IPS DF 4.7 (cell line): ENCODE results near the gene SLC4A5.
"Not testable (repeated sequence)": the region's sequence is repeated elsewhere in the genome, so short reads cannot be mapped to it uniquely, and the experiment has no call there.

Experiments used
- DNase-seq: peaks from one replicate; pipeline ENCODE4 v3.0.0-alpha.2; 2013; ENCODE audit warnings: low spot score; ENCODE audit errors: extremely low read depth

Gene SLC4A5

DNA sequence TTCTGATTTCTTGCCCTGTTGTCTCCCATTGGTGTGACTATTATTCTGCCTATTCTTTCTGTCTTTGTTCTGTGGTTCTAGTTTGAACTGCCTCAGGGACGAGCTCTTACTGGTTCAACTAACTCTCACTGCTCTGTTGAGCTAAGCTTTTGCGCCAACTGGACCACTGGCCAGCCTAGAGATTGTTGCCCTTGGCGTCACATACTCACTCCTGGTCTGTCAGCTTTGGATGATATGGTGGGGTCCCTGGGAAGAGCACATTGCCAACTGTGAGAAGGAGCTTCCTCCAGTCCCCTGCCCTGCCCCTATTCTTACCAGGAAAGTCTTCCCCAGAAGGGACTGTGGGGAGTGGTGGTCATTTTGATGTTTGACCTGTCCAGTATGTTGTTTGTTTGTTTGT lies 138.8 kb downstream of the SLC4A5 start:
- no peak for DNase-seq

DNA sequence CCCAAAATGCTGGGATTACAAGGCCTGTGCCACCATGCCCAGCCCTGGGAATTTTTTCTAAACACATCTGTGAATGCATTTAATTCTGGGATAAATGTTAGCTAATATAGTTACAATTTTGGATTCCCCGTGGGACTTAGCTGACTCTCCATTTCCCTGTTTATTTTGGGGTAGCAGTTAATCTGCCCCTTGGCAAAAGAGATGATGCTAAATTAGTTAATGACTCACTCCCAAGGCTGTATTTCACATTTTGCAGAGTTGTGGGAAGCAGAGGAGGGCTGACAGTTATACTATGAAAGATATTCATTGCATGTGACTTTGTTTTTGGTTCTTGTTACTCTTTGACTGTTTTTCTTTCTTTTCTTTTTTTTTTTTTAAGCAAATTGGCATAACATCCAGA lies 141.6 kb downstream of the SLC4A5 start:
- DNase-seq, result no peak

GRCh38 chr2:74201196-74201595 lies 142.0 kb downstream of the SLC4A5 start:
- no peak for DNase-seq

- no peak for DNase-seq
Observed at GRCh38 chr2:74199871-74200305, 143.3 kb downstream of the SLC4A5 start.

DNA sequence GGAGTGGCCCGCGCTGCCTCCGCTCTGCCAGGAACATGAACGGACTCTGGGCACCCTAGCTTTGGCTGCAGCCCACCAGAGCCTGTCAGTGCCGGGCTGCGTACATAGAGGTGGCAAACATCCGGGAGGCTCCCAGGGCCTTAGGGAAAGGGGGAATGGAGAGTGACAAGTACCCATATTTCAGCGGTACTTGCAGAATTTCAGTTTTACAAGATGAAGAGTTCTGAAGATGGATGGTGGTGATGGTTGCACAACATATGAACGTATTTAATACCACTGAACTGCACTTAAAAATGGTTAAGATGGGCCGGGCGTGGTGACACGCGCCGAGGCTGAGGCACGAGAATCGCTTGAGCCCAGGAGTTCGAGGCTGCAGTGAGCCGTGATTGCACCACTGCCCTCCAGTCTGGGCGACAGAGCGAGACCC lies 143.9 kb downstream of the SLC4A5 start:
- no peak for DNase-seq

GRCh38 chr2:74198461-74199274 lies 144.5 kb downstream of the SLC4A5 start, which contains the start of gene MTHFD2:
MTHFD2 (plus strand) TSS chr2:74198615; CDS start chr2:74198642, 27 bp downstream.
- no peak for DNase-seq

DNA sequence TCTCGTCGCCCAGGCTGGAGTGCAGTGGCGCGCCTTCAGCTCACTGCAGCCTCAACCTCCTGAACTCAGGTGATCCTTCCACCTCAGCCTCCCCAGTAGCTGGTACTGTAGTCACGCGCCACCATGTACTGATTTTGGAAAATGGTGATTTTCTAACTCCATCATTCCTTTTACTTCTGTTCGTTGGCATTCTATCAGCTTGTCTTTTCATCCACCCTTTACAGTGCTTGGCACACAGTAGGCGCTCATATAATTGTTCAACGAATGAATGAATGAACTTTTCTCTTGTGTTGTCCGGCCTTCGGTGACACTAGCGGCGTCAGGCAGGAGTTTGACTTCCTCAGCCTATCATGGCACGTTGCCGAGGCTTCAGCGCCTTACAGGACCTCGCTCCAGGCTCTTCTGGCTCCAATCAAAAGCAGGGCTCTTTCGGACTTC lies 145.2 kb downstream of the SLC4A5 start:
- DNase-seq, result peak; percentile 96

GRCh38 chr2:74197049-74197448 lies 146.2 kb downstream of the SLC4A5 start:
- DNase-seq, result no peak

DNA sequence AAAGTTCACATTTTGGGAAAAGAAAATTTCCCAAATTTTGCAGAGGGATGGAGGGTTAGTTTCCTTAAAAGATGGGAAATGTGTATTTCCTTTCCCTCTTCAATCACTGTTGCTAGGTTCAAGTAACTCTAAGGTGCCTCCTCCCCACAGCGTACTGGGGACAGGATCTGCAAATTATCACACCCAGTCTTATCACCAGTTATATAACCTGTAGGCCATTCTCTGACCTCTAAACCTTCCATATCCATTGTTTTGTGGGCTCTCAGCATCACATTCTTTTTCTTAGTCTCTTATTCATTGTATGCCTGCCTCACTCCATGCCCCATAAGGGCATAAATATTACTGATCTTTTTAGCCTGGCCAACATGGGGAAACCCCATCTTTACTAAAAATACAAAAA lies 148.4 kb downstream of the SLC4A5 start:
- no peak for DNase-seq

DNA sequence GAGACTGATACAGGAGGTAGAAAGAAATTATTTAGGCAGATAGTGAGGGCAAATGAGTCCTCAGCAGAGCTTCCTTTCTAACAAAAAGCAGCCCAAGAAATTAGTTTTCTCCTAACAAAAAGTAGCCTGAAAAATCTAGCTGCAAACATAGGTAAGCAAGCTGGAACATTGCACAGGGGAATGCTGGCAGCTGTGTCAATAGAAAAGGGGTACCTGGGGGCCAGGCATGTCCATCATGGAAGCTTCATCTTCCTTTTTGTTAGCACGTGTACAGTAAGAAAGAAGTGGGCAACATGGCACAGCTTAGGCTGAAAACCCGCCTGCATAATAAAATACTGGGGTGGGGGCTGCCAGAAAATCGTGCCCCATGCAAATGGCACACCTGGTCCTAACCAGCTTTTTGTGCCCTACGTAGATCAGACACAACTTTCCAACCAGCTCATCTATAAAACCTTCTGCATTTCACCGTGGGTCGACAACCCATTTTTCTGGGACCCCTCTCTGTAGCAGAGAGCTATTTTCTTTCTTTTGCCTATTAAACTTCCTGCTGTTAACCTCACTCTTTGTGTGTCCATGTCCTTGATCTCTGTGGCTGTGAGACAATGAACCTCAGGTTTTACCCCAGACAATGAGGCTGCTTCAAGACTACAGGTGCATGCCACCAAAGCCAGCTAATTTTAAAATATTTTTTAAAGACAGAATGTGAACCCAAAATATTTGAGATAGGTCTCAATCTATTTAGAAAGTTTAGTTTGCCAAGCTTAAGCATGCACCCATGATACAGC lies 151.4 kb downstream of the SLC4A5 start:
- no peak for DNase-seq

DNA sequence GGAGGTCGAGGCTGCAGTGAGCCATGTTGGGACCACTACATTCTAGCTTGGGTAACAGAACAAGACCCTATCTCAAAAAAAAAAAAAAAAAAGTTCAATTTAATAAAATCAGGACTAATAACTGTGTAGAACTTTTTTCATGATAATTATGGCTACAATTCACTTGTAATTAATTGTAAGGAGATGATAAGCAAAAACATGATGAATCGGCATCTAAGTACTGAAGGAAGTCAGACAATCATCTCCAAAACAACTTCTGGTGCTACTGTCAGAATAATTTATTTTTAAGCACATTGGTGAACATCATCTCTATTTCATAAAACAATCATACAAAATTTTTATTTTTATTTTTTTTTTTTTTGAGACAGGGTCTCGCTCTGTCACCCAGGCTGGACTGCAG lies 154.5 kb downstream of the SLC4A5 start:
- DNase-seq, result no peak

DNA sequence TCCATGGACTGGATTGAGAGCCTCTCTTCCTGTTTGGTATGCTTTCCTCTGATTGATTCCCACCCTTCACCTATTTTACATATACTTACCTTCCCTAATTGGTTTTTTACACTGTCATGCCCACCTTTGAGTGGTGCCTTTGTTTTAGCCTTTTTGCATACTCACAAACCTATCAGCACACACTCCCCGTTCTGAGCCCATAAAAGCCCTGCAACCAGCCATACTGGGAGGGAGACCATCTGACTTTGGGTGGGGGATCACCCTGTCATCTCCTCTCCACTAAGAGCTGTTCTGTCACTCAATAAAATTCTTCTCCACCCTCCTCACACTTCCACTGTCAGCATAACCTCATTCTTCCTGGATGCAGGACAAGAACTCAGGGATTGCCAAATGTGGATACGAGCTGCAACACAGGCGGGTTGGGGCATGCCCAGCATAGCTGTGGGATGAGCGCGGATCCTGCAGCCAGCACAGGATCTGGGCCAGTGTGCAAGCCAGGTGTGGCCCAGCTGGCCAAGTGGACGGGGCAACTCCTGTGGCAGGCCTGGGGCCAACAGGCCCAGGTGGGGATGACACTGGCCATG lies 155.1 kb downstream of the SLC4A5 start:
- no peak for DNase-seq

- DNase-seq, result not testable (repeated sequence)
Observed at GRCh38 chr2:74186706-74187105, 156.5 kb downstream of the SLC4A5 start.

DNA sequence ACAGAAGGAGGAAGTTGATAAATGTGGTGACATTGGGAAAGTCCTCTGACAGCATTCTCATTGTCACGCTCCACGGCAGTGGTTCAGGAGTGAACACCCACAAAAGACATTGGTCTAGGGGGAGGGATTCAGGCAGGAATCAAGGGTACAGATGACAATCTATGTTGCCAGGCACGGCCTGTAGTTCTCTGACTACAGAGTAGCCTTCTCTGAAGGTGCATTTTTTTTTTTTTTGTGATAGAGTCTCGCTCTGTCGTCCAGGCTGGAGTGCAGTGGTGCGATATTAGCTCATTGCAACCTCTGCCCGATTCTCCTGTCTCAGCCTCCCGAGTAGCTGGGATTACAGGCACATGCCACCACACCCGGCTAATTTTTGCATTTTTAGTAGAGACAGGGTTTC lies 157.2 kb downstream of the SLC4A5 start:
- DNase-seq, result no peak

- DNase-seq, result no peak
Observed at GRCh38 chr2:74183878-74184277, 159.3 kb downstream of the SLC4A5 start.

- no peak for DNase-seq
Observed at GRCh38 chr2:74181739-74182138, 161.5 kb downstream of the SLC4A5 start.

DNA sequence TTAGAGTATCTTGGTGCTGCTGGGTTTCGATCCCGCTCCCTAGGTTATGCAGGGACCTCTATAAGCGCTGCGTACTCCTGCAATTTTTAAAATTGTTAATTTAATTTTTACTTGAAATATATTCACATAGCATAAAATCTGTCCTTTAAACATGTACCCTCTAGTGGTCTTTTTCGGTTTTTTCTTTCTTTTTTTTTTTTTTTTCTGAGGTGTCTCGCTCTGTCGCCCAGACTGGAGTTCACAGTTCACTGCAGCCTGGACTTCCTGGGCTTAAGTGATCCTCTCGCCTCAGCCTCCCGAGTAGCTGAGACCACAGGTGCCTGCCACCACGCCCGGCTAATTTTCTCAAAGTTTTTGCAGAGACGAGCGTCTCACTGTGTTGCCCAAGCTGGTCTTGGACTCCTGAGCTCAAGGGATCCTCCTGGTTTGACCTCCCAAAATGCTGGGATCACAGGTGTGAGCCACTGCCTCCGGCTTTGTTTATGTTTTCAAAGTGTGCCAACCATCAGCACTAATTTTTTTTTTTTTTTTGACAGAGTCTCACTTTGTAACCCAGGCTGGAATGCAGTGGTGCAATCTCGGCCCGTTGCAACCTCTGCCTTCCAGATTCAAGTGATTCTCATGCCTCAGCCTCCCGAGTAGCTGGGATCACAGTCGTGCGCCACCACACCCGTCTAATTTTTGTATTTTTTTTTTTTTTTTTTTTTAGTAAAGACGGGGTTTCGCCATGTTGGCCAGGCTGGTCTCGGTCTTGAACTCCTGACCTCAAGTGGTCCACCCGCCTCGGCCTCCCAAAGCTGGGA lies 164.0 kb downstream of the SLC4A5 start:
- no peak for DNase-seq

DNA sequence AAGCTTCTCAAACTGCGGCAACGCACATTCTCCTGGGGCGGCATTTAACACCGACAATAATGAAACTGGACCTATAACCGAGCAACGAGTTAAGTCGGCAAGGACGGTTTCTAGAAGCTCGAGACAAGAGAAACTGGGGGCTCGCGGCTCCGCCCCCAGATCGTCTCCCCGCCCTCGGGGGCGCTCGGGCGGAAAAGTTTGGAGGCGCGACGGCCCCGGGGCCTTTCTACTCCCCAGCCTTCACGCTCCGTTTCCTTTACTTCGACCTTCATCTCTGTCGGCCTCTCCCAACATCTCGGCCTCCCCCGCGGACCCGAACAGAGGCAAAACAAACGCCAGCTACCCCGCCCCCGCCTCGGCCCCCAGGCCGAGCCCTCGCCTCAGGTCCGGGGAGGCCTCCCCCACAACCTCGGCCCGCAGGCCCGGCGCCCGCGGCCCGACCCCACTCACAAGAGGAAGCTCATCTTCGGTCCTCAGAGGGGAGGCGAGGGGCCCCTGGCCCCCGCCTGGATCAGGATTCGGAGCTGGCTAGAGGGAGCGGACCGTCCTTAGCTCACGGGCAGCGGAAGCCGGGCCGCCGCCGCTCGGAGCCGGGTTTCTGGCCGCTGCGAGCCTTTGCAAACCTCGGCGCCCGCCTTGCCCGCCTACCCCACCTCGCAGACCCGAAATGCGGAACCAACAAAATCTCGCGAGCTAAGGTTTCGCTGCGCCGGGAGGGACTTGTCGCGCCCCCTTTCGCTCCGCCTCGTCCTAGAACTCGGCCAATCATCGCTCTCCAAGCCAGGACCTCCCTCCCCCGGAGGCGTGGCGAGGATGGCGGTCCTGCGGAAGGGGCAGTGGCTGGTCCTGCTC lies 164.8 kb downstream of the SLC4A5 start, which contains the start of gene MOB1A:
TSS of gene MOB1A (minus strand) at position 669 of the 852 bp plus-strand sequence. CDS start at position 464, 205 bp downstream.
- peak; percentile 90 for DNase-seq

GRCh38 chr2:74177696-74178095 lies 165.5 kb downstream of the SLC4A5 start:
- no peak for DNase-seq

DNA sequence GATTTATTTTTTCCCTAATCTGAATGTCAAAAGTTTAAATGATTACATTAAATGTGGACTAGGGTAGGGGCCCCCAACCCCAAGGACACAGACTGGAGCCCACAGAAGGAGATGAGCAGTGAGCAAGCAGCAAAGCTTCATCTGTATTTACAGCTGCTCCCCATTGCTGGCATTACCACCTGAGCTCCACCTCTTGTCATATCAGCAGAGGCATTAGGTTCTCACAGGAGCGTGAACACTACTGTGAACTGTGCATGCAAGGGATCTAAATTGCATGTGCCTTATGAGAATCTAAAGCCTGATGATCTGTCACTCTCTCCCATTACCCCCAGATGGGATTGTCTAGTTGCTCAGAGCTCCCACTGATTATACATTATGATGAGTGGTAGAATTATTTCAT lies 168.3 kb downstream of the SLC4A5 start:
- no peak for DNase-seq
